OCI-LY3 (cell line): ENCODE results near the gene TOP3B.

ENCODE experiments used
- H2AFZ ChIP-seq: fragments of 200-600, 300-600 bp; shearing (Covaris generic); 2 replicates; pipeline ENCODE4 v1.6.0; 2014; ENCODE audit warnings: antibody characterized with exemption, low read depth, low read length
- H3K27ac ChIP-seq: fragments of 200-600, 300-600 bp; sonication (generic); 2 replicates; pipeline ENCODE4 v1.5.1; 2014; ENCODE audit warnings: mild to moderate bottlenecking, low read length, moderate library complexity, mixed read lengths
- H3K27me3 ChIP-seq: fragments of 200-600, 300-600 bp; sonication (generic); 2 replicates; pipeline ENCODE4 v1.6.1; 2014; ENCODE audit warnings: low read depth, low read length, mixed read lengths
- H3K36me3 ChIP-seq: fragments of 200-600, 300-600 bp; sonication (generic); replicated peaks from 2 replicates; pipeline ENCODE3; 2014; ENCODE audit warnings: low read depth, low read length, mixed read lengths
- H3K4me1 ChIP-seq: fragments of 300-600, 200-600 bp; sonication (generic); 2 replicates; pipeline ENCODE4 v1.6.1; 2014; ENCODE audit warnings: low read length, mixed read lengths
- H3K4me2 ChIP-seq: fragments of 200-600, 300-600 bp; sonication (generic); 2 replicates; pipeline ENCODE4 v1.6.1; 2014; ENCODE audit warnings: low read length, mixed read lengths
- H3K4me3 ChIP-seq: fragments of 300-600, 200-600 bp; sonication (generic); 2 replicates; pipeline ENCODE4 v1.5.1; 2014; ENCODE audit warnings: antibody characterized with exemption, mild to moderate bottlenecking, low read length, moderate library complexity
- H3K79me2 ChIP-seq: fragments of 300-600, 200-600 bp; shearing (Covaris generic); 2 replicates; pipeline ENCODE4 v1.6.1; 2014; ENCODE audit warnings: mild to moderate bottlenecking, low read length, mixed read lengths
- H3K9ac ChIP-seq: fragments of 300-600, 200-600 bp; shearing (Covaris generic); 2 replicates; pipeline ENCODE4 v1.6.0; 2014; ENCODE audit warnings: mild to moderate bottlenecking, low read length, moderate library complexity
- H3K9me3 ChIP-seq: fragments of 200-600, 300-600 bp; shearing (Covaris generic); 2 replicates; pipeline ENCODE4 v1.6.1; 2014; ENCODE audit warnings: low read length, mixed read lengths; ENCODE audit not compliant: insufficient read depth
- H4K20me1 ChIP-seq: fragments of 200-600, 300-600 bp; sonication (generic); 2 replicates; pipeline ENCODE4 v1.6.1; 2016; ENCODE audit warnings: low read length, mixed read lengths; ENCODE audit not compliant: insufficient read depth
- CTCF ChIP-seq: fragments of 200-600, 300-600 bp; sonication (generic); IDR thresholded peaks from 2 replicates; pipeline ENCODE4 v1.5.1; 2014; ENCODE audit warnings: antibody characterized with exemption, low read length, low read depth
- EZH2phosphoT487 ChIP-seq: fragments of 200-600 bp; shearing (Covaris generic); IDR thresholded peaks from 2 replicates; pipeline ENCODE4 v1.6.1; 2018; ENCODE audit warnings: antibody characterized with exemption, mixed run types, low read depth

TOP3B gene

GRCh38 chr22:21933910-21934309 is 48.7 kb downstream of the TOP3B start:
- H3K27ac ChIP-seq, result no peak overlapping the region
- peaks cover 5% of the 10 kb centered on the region; the same call in 1 of the 2 replicates for H3K4me1 ChIP-seq
- H3K79me2 ChIP-seq, result no peaks in the 10 kb centered on the region
- no peaks in the 10 kb centered on the region for H3K27me3 ChIP-seq
- no peak overlapping the region for H3K4me2 ChIP-seq
- TF ChIP-seq EZH2phosphoT487 (no peak), CTCF (no peak)
- no peak overlapping the region for H2AFZ ChIP-seq
- H3K36me3 ChIP-seq, result no peaks in the 10 kb centered on the region
- H3K9me3 ChIP-seq, result no peaks in the 10 kb centered on the region
- H3K9ac ChIP-seq, result no peak overlapping the region
- H3K4me3 ChIP-seq, result no peak overlapping the region
- H4K20me1 ChIP-seq, result no peaks in the 10 kb centered on the region

- Histone ChIP-seq H4K20me1 (no peaks in the 10 kb centered on the region), H3K9me3 (no peaks in the 10 kb centered on the region), H3K27ac (no peak overlapping the region), H3K4me2 (no peak overlapping the region), H2AFZ (no peak overlapping the region), H3K36me3 (no peaks in the 10 kb centered on the region), H3K4me1 (peaks cover 5% of the 10 kb centered on the region; the same call in 1 of the 2 replicates), H3K79me2 (no peaks in the 10 kb centered on the region), H3K9ac (no peak overlapping the region), H3K27me3 (no peaks in the 10 kb centered on the region), H3K4me3 (no peak overlapping the region)
- TF ChIP-seq EZH2phosphoT487 (no peak), CTCF (no peak)
Measured at GRCh38 chr22:21933413-21933812, 49.2 kb downstream of the TOP3B start.

GRCh38 chr22:21932347-21932746 is 50.2 kb downstream of the TOP3B start:
- H3K4me1 ChIP-seq, result no peaks in the 10 kb centered on the region
- no peaks in the 10 kb centered on the region for H3K79me2 ChIP-seq
- TF ChIP-seq EZH2phosphoT487, result no peak
- TF ChIP-seq CTCF, result no peak
- no peaks in the 10 kb centered on the region for H3K9me3 ChIP-seq
- no peak overlapping the region for H3K4me3 ChIP-seq
- no peaks in the 10 kb centered on the region for H4K20me1 ChIP-seq
- H3K27ac ChIP-seq, result no peak overlapping the region
- no peak overlapping the region for H3K4me2 ChIP-seq
- H3K27me3 ChIP-seq, result no peaks in the 10 kb centered on the region
- H3K9ac ChIP-seq, result no peak overlapping the region
- H2AFZ ChIP-seq, result no peak overlapping the region
- no peaks in the 10 kb centered on the region for H3K36me3 ChIP-seq

GRCh38 chr22:21931056-21931455 is 51.5 kb downstream of the TOP3B start:
- Histone ChIP-seq H3K9me3 (no peaks in the 10 kb centered on the region), H3K4me2 (no peak overlapping the region), H3K79me2 (no peaks in the 10 kb centered on the region), H3K27me3 (no peaks in the 10 kb centered on the region), H3K4me1 (no peaks in the 10 kb centered on the region), H4K20me1 (no peaks in the 10 kb centered on the region), H2AFZ (no peak overlapping the region), H3K9ac (no peak overlapping the region), H3K4me3 (no peak overlapping the region), H3K36me3 (no peaks in the 10 kb centered on the region), H3K27ac (no peak overlapping the region)
- no peak for TF ChIP-seq EZH2phosphoT487
- TF ChIP-seq CTCF, result no peak
